ENCODE data around the gene KIAA1217. TPM values are rescaled to one million over a fixed set of nuclear protein-coding genes. Genes with fewer than 3 reads are reported as not detected.

The KIAA1217 gene
- total RNA-seq, 4 donors from 2014 or later: 34.8 to 66.8 (median 52.9) TPM

DNA sequence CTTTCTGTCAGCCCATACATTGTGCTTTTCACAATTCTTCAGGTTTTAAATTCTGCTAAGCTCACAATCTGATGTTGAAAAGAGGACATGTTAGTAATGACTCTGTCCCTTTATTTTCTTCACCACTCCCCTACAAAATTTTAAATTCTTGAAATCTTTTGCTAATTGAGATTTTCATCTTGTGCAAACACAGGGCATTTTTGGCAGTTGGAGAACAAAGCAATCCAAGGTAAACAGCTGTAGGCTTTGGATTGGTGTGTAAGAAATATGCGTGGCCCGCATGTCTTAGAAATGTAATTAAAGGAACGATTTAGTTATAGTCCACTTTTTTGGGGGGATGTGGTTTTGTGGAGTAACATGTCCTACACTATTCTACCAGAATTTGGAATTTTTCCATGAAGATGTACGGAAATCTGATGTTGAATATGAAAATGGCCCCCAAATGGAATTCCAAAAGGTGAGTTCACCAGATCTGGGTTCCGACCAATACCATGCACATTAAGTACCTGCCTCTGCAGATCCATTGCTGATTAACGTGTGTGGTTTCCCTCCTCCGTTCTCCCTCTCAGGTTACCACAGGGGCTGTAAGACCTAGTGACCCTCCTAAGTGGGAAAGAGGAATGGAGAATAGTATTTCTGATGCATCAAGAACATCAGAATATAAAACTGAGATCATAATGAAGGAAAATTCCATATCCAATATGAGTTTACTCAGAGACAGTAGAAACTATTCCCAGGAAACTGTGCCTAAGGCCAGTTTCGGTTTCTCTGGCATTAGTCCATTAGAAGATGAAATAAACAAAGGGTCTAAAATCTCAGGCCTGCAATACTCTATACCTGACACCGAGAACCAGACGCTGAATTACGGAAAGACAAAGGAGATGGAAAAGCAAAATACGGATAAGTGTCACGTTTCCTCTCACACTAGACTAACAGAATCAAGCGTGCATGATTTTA, 333.7 kb downstream of the KIAA1217 start:
- intact Hi-C loops (cut with DNase I; ENCODE audit: low total_unique reads): no loop called here
- TF ChIP-seq POLR2A (IDR thresholded peaks at IDR 0.05): no peak
- TF ChIP-seq, protein P1, sequence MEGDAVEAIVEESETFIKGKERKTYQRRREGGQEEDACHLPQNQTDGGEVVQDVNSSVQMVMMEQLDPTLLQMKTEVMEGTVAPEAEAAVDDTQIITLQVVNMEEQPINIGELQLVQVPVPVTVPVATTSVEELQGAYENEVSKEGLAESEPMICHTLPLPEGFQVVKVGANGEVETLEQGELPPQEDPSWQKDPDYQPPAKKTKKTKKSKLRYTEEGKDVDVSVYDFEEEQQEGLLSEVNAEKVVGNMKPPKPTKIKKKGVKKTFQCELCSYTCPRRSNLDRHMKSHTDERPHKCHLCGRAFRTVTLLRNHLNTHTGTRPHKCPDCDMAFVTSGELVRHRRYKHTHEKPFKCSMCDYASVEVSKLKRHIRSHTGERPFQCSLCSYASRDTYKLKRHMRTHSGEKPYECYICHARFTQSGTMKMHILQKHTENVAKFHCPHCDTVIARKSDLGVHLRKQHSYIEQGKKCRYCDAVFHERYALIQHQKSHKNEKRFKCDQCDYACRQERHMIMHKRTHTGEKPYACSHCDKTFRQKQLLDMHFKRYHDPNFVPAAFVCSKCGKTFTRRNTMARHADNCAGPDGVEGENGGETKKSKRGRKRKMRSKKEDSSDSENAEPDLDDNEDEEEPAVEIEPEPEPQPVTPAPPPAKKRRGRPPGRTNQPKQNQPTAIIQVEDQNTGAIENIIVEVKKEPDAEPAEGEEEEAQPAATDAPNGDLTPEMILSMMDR (IDR thresholded peaks at IDR 0.05): no peak
- H3K4me3 ChIP-seq (ENCODE audit: low read depth, poor library complexity, severe bottlenecking): no peak overlapping the region
- 82 to 85% methylated on average over 14 of the region's 14 CpGs for WGBS, 2 donors
- DNase-seq (ENCODE audit: low spot score in 2 of 2): no peak

DNA sequence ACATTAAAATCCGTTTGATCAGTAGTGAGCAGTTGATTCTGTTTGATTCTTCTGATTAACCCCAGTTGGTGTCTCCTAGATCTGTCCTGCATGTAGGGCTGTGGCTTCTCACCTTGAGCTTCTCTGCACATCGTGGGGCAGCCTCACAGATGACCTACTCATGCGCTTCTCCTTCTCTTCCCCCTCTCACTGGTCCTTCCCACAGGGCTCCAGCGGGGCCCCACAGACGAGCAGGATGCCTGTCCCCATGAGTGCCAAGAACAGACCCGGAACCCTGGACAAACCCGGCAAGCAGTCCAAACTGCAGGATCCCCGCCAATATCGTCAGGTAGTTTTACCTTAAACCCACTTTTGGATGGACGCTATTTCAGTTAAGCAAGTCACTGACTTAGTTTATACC, 335.8 kb downstream of the KIAA1217 start:
- intact Hi-C loops (cut with DNase I; ENCODE audit: low total_unique reads): no loop called here
- no peak overlapping the region for H3K4me3 ChIP-seq (ENCODE audit: low read depth, poor library complexity, severe bottlenecking)
- no peak for TF ChIP-seq POLR2A (IDR thresholded peaks at IDR 0.05)
- TF ChIP-seq, protein P1 (IDR thresholded peaks at IDR 0.05): no peak
- DNase-seq (ENCODE audit: low spot score in 2 of 2): peak in 1 of 2 donors; percentile 82
- 93 to 96% methylated on average over 10 of the region's 10 CpGs for WGBS, 2 donors

DNA sequence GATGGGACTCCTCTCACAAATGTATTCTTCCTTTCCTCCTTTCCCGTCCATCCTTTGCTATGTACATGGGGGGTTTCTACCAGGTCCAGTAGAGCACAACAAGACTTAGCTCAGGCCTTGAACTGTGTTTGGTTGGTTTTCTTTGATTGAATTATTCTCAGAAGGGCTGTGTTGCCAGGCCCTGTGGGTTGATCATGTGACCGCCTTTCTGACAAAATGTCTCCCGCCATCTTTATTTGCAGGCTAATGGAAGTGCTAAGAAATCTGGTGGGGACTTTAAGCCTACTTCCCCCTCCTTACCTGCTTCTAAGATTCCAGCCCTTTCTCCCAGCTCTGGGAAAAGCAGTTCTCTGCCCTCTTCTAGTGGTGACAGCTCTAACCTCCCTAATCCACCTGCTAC, 336.6 kb downstream of the KIAA1217 start:
- DNase-seq (ENCODE audit: low spot score in 2 of 2): no peak
- no peak for TF ChIP-seq POLR2A (IDR thresholded peaks at IDR 0.05)
- TF ChIP-seq, protein P1 (IDR thresholded peaks at IDR 0.05): no peak
- WGBS, 2 donors: 90 to 91% methylated on average over 3 of the region's 3 CpGs
- intact Hi-C loops (cut with DNase I; ENCODE audit: low total_unique reads): no loop called here
- no peak overlapping the region for H3K4me3 ChIP-seq (ENCODE audit: low read depth, poor library complexity, severe bottlenecking)

DNA sequence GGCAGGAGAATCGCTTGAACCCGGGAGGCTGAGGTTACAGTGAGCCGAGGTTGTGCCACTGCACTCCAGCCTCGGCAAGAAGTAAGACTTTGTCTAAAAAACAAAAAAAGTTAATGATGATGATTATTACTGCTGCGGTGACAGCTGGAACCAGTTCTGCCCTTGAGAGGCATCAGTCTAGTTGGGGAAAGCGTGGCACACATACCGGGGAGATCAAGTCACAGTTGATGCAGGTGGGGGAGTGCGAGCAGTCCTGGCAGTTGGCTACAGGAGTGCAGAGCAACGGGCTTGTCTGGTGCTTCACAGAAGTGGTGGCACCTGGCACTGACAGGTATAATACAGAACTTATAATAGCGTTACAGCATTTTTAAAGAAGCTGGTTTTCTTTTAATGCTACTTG, 341.7 kb downstream of the KIAA1217 start:
- peak in 1 of 2 donors; percentile 70 for DNase-seq (ENCODE audit: low spot score in 2 of 2)
- TF ChIP-seq, protein P1 (IDR thresholded peaks at IDR 0.05): no peak
- TF ChIP-seq POLR2A (IDR thresholded peaks at IDR 0.05): no peak
- no peak overlapping the region for H3K4me3 ChIP-seq (ENCODE audit: low read depth, poor library complexity, severe bottlenecking)
- 73 to 80% methylated on average over 10 of the region's 10 CpGs for WGBS, 2 donors
- intact Hi-C loops (cut with DNase I; ENCODE audit: low total_unique reads): no loop called here

DNA sequence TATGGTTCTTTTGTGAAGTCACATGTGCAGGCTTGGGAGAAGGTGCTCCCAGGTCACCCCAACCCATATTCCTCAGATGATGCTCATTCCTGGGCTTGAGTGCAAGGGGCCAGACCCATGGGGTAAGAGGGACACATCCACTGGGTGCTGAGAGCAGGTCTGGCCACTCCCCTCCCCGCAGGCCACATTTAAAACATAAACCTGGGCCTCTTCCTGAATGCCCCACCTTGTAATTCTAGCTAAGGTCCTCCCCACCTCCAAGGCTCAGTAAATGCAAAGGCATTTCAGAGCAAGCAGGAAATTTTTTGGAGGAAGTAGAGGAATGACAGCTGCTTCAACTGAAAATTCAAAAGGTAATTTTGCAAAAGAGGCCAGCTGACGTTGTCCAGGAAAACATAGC, 342.2 kb downstream of the KIAA1217 start:
- intact Hi-C loops (cut with DNase I; ENCODE audit: low total_unique reads): no loop called here
- TF ChIP-seq, protein P1 (IDR thresholded peaks at IDR 0.05): no peak
- no peak for TF ChIP-seq POLR2A (IDR thresholded peaks at IDR 0.05)
- DNase-seq (ENCODE audit: low spot score in 2 of 2): no peak
- 42 to 50% methylated on average over 2 of the region's 2 CpGs for WGBS, 2 donors
- no peak overlapping the region for H3K4me3 ChIP-seq (ENCODE audit: low read depth, poor library complexity, severe bottlenecking)

Measured in lower leg skin (tissue), 4 donors.